K562 (cell line): ENCODE data around the gene EPHA1. TPM values are rescaled to one million over a fixed set of nuclear protein-coding genes. Genes with fewer than 3 reads are reported as not detected.

Experiments
- BCLAF1 ChIP-seq, 2 experiments: fragments of 450-650 bp in 1 of 2; IDR thresholded peaks; 2 replicates each; pipeline ENCODE4 v1.6.1; 2011 to 2017; ENCODE audit warnings: low read depth in 2 of 2, antibody characterized with exemption in 1 of 2, borderline replicate concordance in 1 of 2, low read length in 1 of 2, mild to moderate bottlenecking in 1 of 2, mixed read lengths in 1 of 2; ENCODE audit not compliant: control insufficient read depth in 1 of 2
- BDP1 ChIP-seq: IDR thresholded peaks from 3 replicates; pipeline ENCODE4 v1.6.1; 2011; ENCODE audit not compliant: insufficient read length, insufficient read depth
- CBX8 ChIP-seq: fragments of 200-600 bp; sonication (generic); IDR thresholded peaks from 2 replicates; pipeline ENCODE4 v1.6.1; 2012; ENCODE audit warnings: borderline replicate concordance, mixed run types, low read depth, mild to moderate bottlenecking, moderate library complexity, mixed read lengths, low read length, control low read depth, inconsistent platforms; ENCODE audit not compliant: poor library complexity, severe bottlenecking; ENCODE audit errors: extremely low read depth
- E2F8 ChIP-seq: fragments of 450-650 bp; IDR thresholded peaks from 2 replicates; pipeline ENCODE4 v1.7.1; 2018; ENCODE audit warnings: mild to moderate bottlenecking, low read depth; ENCODE audit not compliant: partially characterized antibody
- FUS ChIP-seq: fragments of 200-400 bp; formaldehyde crosslinking; optimal IDR thresholded peaks from 2 replicates; pipeline ENCODE3; 2017; ENCODE audit warnings: low read depth, low read length
- NFYB ChIP-seq: IDR thresholded peaks from 2 replicates; pipeline ENCODE4 v1.6.1; 2011; ENCODE audit warnings: mild to moderate bottlenecking, moderate library complexity; ENCODE audit not compliant: insufficient read length; ENCODE audit errors: extremely low read depth
- SETDB1 ChIP-seq: IDR thresholded peaks from one replicate; pipeline ENCODE4 v1.6.1; 2012; ENCODE audit warnings: low read length, control low read depth, inconsistent platforms
- SMAD2 ChIP-seq: fragments of 150-350 bp; IDR thresholded peaks from 2 replicates; pipeline ENCODE4 v1.6.1; 2014; ENCODE audit warnings: low read depth, mild to moderate bottlenecking, low read length
- TCF15 ChIP-seq: fragments of 250-450 bp; sonication (Bioruptor Pico); IDR thresholded peaks from 2 replicates; pipeline ENCODE4 v1.8.0; 2022; ENCODE audit warnings: moderate library complexity, mild to moderate bottlenecking, inconsistent platforms
- TFAP4 ChIP-seq: sonication (generic); formaldehyde crosslinking; IDR thresholded peaks from 2 replicates; pipeline ENCODE4 v1.8.0; 2022; ENCODE audit warnings: missing genetic modification reagents, mild to moderate bottlenecking, moderate library complexity, borderline replicate concordance
- XRCC4 ChIP-seq: IDR thresholded peaks from one replicate; pipeline ENCODE4 v1.6.1; 2011; ENCODE audit not compliant: insufficient read depth, insufficient read length; ENCODE audit errors: extremely low read depth
- ZBTB12 ChIP-seq: fragments of 250-450 bp; sonication (Bioruptor Pico); IDR thresholded peaks from 2 replicates; pipeline ENCODE4 v1.4.0; 2020
- ZBTB9 ChIP-seq: fragments of 450-650 bp; formaldehyde crosslinking; IDR thresholded peaks from 2 replicates; pipeline ENCODE4 v1.4.0; 2020; ENCODE audit warnings: mild to moderate bottlenecking, moderate library complexity
- ZSCAN32 ChIP-seq: fragments of 450-650 bp; formaldehyde crosslinking; IDR thresholded peaks from 2 replicates; pipeline ENCODE4 v1.4.0; 2020; ENCODE audit warnings: mild to moderate bottlenecking, moderate library complexity
- polyA plus RNA-seq, 8 experiments: library from polyadenylated mRNA; depleted of rRNA in 4 of 8; stranded (reverse) in 5 of 8; unstranded in 3 of 8; fragments of >200 nt; fragmentation: Nextera tagmentation in 2 of 8; fragmentation: Illumina TruSeq in 1 of 8; extraction: Ambion mirVana in 2 of 8; extraction: Trizol in 1 of 8; gene quantifications; 2 replicates each; pipeline versions ENCODE4 v1.2.1 to v1.2.3, GENCODE V29; 2011 to 2014; ENCODE audit warnings: inconsistent platforms in 1 of 8, missing spikeins in 1 of 8
- total RNA-seq, 7 experiments: library from RNA; depleted of rRNA in 6 of 7; stranded (reverse); fragments of >200 nt in 6 of 7; fragmentation: Illumina TruSeq in 2 of 7; extraction: Trizol in 2 of 7; gene quantifications; 2 replicates each; pipeline versions ENCODE4 v1.2.1 to v1.2.3, GENCODE V29; 2011 to 2021; ENCODE audit warnings: low replicate concordance in 1 of 7

EPHA1 gene
- total and polyA plus RNA-seq, 9 of the 15 experiments (the other 6 are each of a cell fraction or from before 2014, with no cell fraction given), result 0.22 to 0.57 (median 0.32) TPM; not detected in 6

GRCh38 chr7:143369678-143370651 lies 38.7 kb downstream of the EPHA1 start (continued):
- TF ChIP-seq ZBTB12 (CRISPR knock-in tag) (peak; percentile 76; the same call in 1 of the 2 replicates), ZSCAN32 (CRISPR knock-in tag) (peak; percentile 60; the same call in 1 of the 2 replicates), NFYB (no peak), BDP1 (no peak), SETDB1 (no peak), CBX8 (no peak), SMAD2 (no peak), TCF15 (CRISPR knock-in tag) (peak; percentile 95; the same call in 1 of the 2 replicates), E2F8 (peak; percentile 55), ZBTB9 (CRISPR knock-in tag) (peak; percentile 98), XRCC4 (no peak), BCLAF1 (IDR thresholded peaks at IDR 0.05; ENCODE audit: borderline replicate concordance in 1 of 2, control insufficient read depth in 1 of 2, low read depth in 2 of 2, low read length in 1 of 2) (no peak), FUS (no peak), TFAP4 (CRISPR knock-in tag) (no peak)
